ENCODE measurements around the gene TNIK. TPM values are rescaled to one million over a fixed set of nuclear protein-coding genes. Genes with fewer than 3 reads are reported as not detected.

The TNIK gene
- total and polyA plus RNA-seq, 2 experiments from 2014 or later, result 14.6 to 34.3 TPM

DNA sequence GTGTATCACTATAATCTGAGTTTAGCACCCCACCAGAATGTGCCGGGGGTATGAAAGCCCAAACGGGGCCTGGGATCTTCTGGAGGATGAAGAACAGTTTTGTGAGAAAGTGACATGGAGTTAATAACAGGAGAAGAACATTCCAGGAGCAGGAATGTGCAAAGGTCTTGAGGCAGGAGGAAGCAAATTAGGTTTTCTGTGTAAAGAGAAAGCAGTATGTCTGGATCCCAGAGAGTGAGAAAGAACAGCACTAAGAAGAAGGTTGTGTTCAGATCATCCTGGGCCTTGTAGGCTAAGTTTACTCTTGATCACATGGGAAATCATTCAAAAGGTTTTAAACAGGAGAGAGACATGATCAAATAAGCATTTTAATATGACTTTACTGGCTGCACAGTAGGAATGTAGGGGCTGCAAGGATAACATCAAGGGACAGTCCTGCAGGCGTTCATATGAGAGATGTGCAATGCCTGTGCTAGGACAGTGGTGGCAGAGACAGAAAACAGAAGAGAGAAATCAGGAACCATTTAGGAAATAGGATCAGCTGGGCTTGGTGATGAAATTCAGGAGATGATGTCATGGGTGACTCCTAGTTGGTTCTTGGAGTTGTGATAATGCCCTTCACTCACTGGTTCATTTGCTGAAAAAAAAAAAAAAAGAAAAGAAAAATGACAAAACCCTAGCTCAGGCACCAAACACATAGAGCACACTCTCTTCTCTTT is 113.5 kb downstream of the TNIK start (continued):
- TF ChIP-seq REST (IDR thresholded peaks at IDR 0.05; ENCODE audit: unreplicated experiment) (no peak), EZH2phosphoT487 (IDR thresholded peaks at IDR 0.05; ENCODE audit: unreplicated experiment) (no peak), CREB1 (CRISPR knock-in tag; IDR thresholded peaks at IDR 0.05; ENCODE audit: low read depth) (no peak), JUNB (IDR thresholded peaks at IDR 0.05; ENCODE audit: unreplicated experiment) (no peak), EZH2 (IDR thresholded peaks at IDR 0.05; ENCODE audit: low read depth, unreplicated experiment) (no peak)

GRCh38 chr3:171346019-171346418 is 114.2 kb downstream of the TNIK start:
- H3K36me3 Mint-ChIP-seq (ENCODE audit: low read depth), result peaks cover 8% of the 10 kb centered on the region; the same call in 2 of the 3 replicates
- Histone ChIP-seq H3K79me2 (replicated peaks; ENCODE audit: insufficient read depth) (peaks cover 76% of the 10 kb centered on the region), H3K27ac (ENCODE audit: low read depth) (no peak overlapping the region)
- TF ChIP-seq EZH2phosphoT487 (IDR thresholded peaks at IDR 0.05; ENCODE audit: unreplicated experiment) (no peak), CREB1 (CRISPR knock-in tag; IDR thresholded peaks at IDR 0.05; ENCODE audit: low read depth) (no peak), POLR2AphosphoS5 (IDR thresholded peaks at IDR 0.05; ENCODE audit: low read depth) (no peak), JUNB (IDR thresholded peaks at IDR 0.05; ENCODE audit: unreplicated experiment) (no peak), ZNF114 (CRISPR knock-in tag; IDR thresholded peaks at IDR 0.05) (no peak), NANOG (IDR thresholded peaks at IDR 0.05; ENCODE audit: borderline replicate concordance) (no peak), ZNF331 (CRISPR knock-in tag; IDR thresholded peaks at IDR 0.05; ENCODE audit: low read depth) (no peak), EZH2 (IDR thresholded peaks at IDR 0.05; ENCODE audit: low read depth, unreplicated experiment) (no peak)
- TF ChIP-seq, protein P1, sequence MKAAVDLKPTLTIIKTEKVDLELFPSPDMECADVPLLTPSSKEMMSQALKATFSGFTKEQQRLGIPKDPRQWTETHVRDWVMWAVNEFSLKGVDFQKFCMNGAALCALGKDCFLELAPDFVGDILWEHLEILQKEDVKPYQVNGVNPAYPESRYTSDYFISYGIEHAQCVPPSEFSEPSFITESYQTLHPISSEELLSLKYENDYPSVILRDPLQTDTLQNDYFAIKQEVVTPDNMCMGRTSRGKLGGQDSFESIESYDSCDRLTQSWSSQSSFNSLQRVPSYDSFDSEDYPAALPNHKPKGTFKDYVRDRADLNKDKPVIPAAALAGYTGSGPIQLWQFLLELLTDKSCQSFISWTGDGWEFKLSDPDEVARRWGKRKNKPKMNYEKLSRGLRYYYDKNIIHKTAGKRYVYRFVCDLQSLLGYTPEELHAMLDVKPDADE (IDR thresholded peaks at IDR 0.05), result no peak
- TF ChIP-seq, protein P2, sequence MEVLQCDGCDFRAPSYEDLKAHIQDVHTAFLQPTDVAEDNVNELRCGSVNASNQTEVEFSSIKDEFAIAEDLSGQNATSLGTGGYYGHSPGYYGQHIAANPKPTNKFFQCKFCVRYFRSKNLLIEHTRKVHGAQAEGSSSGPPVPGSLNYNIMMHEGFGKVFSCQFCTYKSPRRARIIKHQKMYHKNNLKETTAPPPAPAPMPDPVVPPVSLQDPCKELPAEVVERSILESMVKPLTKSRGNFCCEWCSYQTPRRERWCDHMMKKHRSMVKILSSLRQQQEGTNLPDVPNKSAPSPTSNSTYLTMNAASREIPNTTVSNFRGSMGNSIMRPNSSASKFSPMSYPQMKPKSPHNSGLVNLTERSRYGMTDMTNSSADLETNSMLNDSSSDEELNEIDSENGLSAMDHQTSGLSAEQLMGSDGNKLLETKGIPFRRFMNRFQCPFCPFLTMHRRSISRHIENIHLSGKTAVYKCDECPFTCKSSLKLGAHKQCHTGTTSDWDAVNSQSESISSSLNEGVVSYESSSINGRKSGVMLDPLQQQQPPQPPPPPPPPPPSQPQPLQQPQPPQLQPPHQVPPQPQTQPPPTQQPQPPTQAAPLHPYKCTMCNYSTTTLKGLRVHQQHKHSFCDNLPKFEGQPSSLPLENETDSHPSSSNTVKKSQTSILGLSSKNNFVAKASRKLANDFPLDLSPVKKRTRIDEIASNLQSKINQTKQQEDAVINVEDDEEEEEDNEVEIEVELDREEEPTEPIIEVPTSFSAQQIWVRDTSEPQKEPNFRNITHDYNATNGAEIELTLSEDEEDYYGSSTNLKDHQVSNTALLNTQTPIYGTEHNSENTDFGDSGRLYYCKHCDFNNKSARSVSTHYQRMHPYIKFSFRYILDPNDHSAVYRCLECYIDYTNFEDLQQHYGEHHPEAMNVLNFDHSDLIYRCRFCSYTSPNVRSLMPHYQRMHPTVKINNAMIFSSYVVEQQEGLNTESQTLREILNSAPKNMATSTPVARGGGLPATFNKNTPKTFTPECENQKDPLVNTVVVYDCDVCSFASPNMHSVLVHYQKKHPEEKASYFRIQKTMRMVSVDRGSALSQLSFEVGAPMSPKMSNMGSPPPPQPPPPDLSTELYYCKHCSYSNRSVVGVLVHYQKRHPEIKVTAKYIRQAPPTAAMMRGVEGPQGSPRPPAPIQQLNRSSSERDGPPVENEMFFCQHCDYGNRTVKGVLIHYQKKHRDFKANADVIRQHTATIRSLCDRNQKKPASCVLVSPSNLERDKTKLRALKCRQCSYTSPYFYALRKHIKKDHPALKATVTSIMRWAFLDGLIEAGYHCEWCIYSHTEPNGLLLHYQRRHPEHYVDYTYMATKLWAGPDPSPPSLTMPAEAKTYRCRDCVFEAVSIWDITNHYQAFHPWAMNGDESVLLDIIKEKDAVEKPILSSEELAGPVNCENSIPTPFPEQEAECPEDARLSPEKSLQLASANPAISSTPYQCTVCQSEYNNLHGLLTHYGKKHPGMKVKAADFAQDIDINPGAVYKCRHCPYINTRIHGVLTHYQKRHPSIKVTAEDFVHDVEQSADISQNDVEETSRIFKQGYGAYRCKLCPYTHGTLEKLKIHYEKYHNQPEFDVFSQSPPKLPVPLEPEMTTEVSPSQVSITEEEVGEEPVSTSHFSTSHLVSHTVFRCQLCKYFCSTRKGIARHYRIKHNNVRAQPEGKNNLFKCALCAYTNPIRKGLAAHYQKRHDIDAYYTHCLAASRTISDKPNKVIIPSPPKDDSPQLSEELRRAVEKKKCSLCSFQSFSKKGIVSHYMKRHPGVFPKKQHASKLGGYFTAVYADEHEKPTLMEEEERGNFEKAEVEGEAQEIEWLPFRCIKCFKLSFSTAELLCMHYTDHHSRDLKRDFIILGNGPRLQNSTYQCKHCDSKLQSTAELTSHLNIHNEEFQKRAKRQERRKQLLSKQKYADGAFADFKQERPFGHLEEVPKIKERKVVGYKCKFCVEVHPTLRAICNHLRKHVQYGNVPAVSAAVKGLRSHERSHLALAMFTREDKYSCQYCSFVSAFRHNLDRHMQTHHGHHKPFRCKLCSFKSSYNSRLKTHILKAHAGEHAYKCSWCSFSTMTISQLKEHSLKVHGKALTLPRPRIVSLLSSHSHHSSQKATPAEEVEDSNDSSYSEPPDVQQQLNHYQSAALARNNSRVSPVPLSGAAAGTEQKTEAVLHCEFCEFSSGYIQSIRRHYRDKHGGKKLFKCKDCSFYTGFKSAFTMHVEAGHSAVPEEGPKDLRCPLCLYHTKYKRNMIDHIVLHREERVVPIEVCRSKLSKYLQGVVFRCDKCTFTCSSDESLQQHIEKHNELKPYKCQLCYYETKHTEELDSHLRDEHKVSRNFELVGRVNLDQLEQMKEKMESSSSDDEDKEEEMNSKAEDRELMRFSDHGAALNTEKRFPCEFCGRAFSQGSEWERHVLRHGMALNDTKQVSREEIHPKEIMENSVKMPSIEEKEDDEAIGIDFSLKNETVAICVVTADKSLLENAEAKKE (CRISPR knock-in tag; IDR thresholded peaks at IDR 0.05), result no peak

More at GRCh38 chr3:171346019-171346418, 114.2 kb downstream of the TNIK start:
- 0 out of 2 replicates have a peak overlapping the region, but pooled peaks have one; percentile 36 for H3K4me2 ChIP-seq
- Mint-ChIP-seq H3K27me3 (ENCODE audit: insufficient read depth, low read depth, poor library complexity) (no peaks in the 10 kb centered on the region), H3K4me1 (peaks cover 31% of the 10 kb centered on the region), H3K4me3 (no peak overlapping the region), H3K27ac (no peak overlapping the region), H3K9me3 (peaks cover 4% of the 10 kb centered on the region; the same call in 2 of the 3 replicates)
- H3K4me1 ChIP-seq (ENCODE audit: insufficient read depth), result peaks cover 19% of the 10 kb centered on the region
- no peaks in the 10 kb centered on the region for H3K36me3 ChIP-seq (ENCODE audit: insufficient read depth)
- H3K9me2 ChIP-seq (ENCODE audit: insufficient read depth), result no peaks in the 10 kb centered on the region
- H2AFZ ChIP-seq, result no peak overlapping the region
- ATAC-seq, result no peak
- H3F3A ChIP-seq (replicated peaks; ENCODE audit: low read depth), result no peaks in the 10 kb centered on the region
- no peaks in the 10 kb centered on the region for H3K27me3 ChIP-seq (ENCODE audit: insufficient read depth)
- no peak overlapping the region for H3K4me3 ChIP-seq
- DNase-seq (ENCODE audit: low spot score), result no peak
- peaks cover 9% of the 10 kb centered on the region; the same call in 1 of the 2 replicates for H4K20me1 ChIP-seq (replicated peaks; ENCODE audit: insufficient read depth)
